ENCODE data around the gene POLR3C. TPM values are rescaled to one million over a fixed set of nuclear protein-coding genes. Genes with fewer than 3 reads are reported as not detected.

Gene POLR3C
- total and polyA plus RNA-seq, 2 of the 13 experiments (the other 11 are each of a cell fraction or from before 2014, with no cell fraction given) = 15.5 to 24.3 TPM

DNA sequence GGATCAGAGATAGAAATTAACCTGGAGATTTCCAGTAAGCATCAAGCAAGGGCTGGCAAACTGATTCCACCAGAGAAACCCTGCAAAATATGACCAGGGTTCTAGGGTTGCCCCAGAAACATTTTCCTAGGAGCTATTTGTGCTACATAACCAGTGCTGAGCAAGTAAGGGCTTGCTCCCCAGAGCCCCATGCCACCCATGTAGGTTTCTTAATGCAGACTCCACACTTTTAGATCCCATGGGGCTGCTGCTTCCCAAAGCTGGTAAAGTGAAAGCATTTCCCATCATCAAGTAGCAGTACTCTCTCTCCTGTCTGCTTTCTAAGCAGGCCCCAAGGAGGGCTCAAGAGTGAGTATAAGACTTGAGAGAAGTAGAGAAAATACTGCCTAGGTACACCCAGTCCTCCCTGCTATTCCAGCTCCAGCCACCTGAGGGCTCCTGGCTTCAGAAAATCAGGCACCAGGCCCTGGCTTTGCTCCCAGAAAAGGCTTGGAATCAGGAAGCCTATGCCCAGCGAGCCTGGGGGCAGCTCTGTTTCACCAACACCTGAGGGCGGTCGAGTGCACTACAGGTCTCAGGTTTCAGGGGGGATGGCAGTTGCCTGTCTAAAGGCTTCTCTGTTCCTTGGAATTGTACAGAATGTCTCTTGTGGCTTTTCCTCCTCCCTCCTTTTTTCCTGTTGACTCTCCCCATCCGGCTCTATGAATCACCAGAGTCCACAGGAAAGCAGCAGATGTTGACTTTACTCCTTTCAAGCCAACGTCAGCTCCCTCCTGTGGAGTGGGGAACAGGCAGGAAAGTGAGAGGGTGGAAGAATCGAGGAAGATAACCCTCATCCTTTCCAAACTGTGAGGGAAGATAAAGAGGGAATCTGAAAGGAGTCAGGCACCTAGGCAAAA lies 67.8 kb downstream of the POLR3C start:
- in situ Hi-C loops (cut with HindIII; ENCODE audit: extremely low pct_ligation_motif_present, low pct_unique_long_range_greater_than_20kb) = no loop called here
- H3K27me3 ChIP-seq (ENCODE audit: control insufficient read depth in 1 of 2, insufficient read depth in 2 of 2, low read length in 2 of 2) = no peaks in the 10 kb centered on the region
- no TSS peak for BruUV-seq (replicated peaks)
- 2% methylated on average over 6 of the region's 6 CpGs for WGBS (ENCODE audit: low lambda C conversion rate)
- ATAC-seq = peak; percentile 94
- CTCF ChIA-PET (ENCODE audit: low intra/inter-chr PET ratio, low total read pairs) = interaction anchor here (0.9 to 3.3 kb wide), 8 partner anchors 9 to 121 kb away, joined by 3 to 93 read pairs (median 7); partner anchors contain the start of genes ITGA10, RBM8A and TXNIP
- H3K4me2 ChIP-seq (ENCODE audit: low read depth, low read length) = peak overlapping the region; percentile 71
- peak overlapping the region; percentile 63 for H3K27ac ChIP-seq (ENCODE audit: extremely low read length, insufficient read depth, low read length)
- H3K9me3 ChIP-seq (ENCODE audit: low read length) = no peaks in the 10 kb centered on the region
- intact Hi-C loops (cut with micrococcal nuclease; ENCODE audit: unreplicated experiment) = loop anchor here (1.0 to 5.0 kb wide), 6 partner anchors 18 to 121 kb away; partner anchors contain the start of genes ITGA10, LIX1L, PIAS3 and RBM8A
- peak overlapping the region; percentile 47 for H3K9ac ChIP-seq (ENCODE audit: insufficient read depth, low read depth, low read length)
- POLR2A ChIA-PET = interaction anchor here (0.6 to 2.9 kb wide), 18 partner anchors 11 to 161 kb away, joined by 3 to 29 read pairs (median 4); partner anchors contain the start of genes ANKRD34A, ITGA10, NUDT17 and PEX11B
- H3K79me2 ChIP-seq (ENCODE audit: insufficient read depth, low read length) = no peaks in the 10 kb centered on the region
- peaks cover 81% of the 10 kb centered on the region for H3K4me1 ChIP-seq (ENCODE audit: insufficient read depth, low read length)
- no peaks in the 10 kb centered on the region for H4K20me1 ChIP-seq (ENCODE audit: insufficient read depth, low read length)
- peak overlapping the region; percentile 57 for H2AFZ ChIP-seq (ENCODE audit: low read length)
- peak overlapping the region in 1 of 3 experiments; percentile 21; a peak in 2 of 6 replicates for H3K4me3 ChIP-seq (replicated peaks in 1 of 3; ENCODE audit: insufficient read depth in 1 of 3, low read depth in 2 of 3, low read length in 3 of 3)
- H3K36me3 ChIP-seq (replicated peaks in 1 of 2; ENCODE audit: control insufficient read depth in 1 of 2, insufficient read depth in 2 of 2, low read length in 2 of 2) = no peaks in the 10 kb centered on the region
- DNase-seq (ENCODE audit: low spot score) = peak; percentile 99
- peak; percentile 93 for FAIRE-seq
- TF ChIP-seq ZNF232 (CRISPR knock-in tag; IDR thresholded peaks at IDR 0.05; ENCODE audit: borderline replicate concordance) = peak; percentile 73; the same call in 1 of the 2 replicates
- TF ChIP-seq, protein P1, sequence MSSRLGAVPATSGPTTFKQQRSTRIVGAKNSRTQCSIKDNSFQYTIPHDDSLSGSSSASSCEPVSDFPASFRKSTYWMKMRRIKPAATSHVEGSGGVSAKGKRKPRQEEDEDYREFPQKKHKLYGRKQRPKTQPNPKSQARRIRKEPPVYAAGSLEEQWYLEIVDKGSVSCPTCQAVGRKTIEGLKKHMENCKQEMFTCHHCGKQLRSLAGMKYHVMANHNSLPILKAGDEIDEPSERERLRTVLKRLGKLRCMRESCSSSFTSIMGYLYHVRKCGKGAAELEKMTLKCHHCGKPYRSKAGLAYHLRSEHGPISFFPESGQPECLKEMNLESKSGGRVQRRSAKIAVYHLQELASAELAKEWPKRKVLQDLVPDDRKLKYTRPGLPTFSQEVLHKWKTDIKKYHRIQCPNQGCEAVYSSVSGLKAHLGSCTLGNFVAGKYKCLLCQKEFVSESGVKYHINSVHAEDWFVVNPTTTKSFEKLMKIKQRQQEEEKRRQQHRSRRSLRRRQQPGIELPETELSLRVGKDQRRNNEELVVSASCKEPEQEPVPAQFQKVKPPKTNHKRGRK (CRISPR knock-in tag; IDR thresholded peaks at IDR 0.05) = no peak
- TF ChIP-seq TMF1 (CRISPR knock-in tag; IDR thresholded peaks at IDR 0.05; ENCODE audit: low read depth) = no peak
- TF ChIP-seq HNF4A (CRISPR knock-in tag; IDR thresholded peaks at IDR 0.05) = peak; percentile 51
- no peak for TF ChIP-seq HOXA7 (CRISPR knock-in tag; IDR thresholded peaks at IDR 0.05)
- peak; percentile 84; the same call in 1 of the 2 replicates for TF ChIP-seq JUNB (CRISPR knock-in tag; IDR thresholded peaks at IDR 0.05; ENCODE audit: borderline replicate concordance)
- TF ChIP-seq ARNTL (CRISPR knock-in tag; IDR thresholded peaks at IDR 0.05) = no peak
- no peak for TF ChIP-seq KAT7 (CRISPR knock-in tag; IDR thresholded peaks at IDR 0.05; ENCODE audit: borderline replicate concordance)
- TF ChIP-seq MEF2D (CRISPR knock-in tag; IDR thresholded peaks at IDR 0.05) = no peak; the same call in 1 of the 2 replicates
- 0 out of 2 replicates have a peak, but pooled peaks have one; percentile 32 for TF ChIP-seq ISX (CRISPR knock-in tag; conservative IDR thresholded peaks at IDR 0.05)
- no peak for TF ChIP-seq ZNF569 (CRISPR knock-in tag; IDR thresholded peaks at IDR 0.05; ENCODE audit: borderline replicate concordance)
- TF ChIP-seq RFX3 (CRISPR knock-in tag; IDR thresholded peaks at IDR 0.05) = no peak
- TF ChIP-seq ZNF3 (CRISPR knock-in tag; IDR thresholded peaks at IDR 0.05) = no peak
- TF ChIP-seq, protein P2, sequence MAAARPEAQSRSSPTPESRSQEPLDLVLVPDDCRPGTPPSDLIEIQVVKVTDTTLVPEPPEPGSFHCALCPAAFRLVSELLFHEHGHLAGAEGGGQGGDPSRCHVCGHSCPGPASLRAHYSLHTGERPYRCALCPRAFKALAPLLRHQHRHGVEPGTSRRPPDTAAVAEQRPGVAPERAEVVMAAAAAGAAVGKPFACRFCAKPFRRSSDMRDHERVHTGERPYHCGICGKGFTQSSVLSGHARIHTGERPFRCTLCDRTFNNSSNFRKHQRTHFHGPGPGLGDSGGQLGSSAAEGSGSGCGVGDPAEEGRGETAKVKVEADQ (CRISPR knock-in tag; IDR thresholded peaks at IDR 0.05; ENCODE audit: borderline replicate concordance) = no peak
- peak; percentile 69; the same call in 1 of the 2 replicates for TF ChIP-seq ZNF792 (CRISPR knock-in tag; IDR thresholded peaks at IDR 0.05)
- TF ChIP-seq FOXK1 (CRISPR knock-in tag; IDR thresholded peaks at IDR 0.05; ENCODE audit: borderline replicate concordance, low read depth) = peak; percentile 88; the same call in 1 of the 2 replicates
- TF ChIP-seq CREM (IDR thresholded peaks at IDR 0.05) = peak; percentile 75
- TF ChIP-seq CREM (CRISPR knock-in tag; IDR thresholded peaks at IDR 0.05) = no peak
- no peak for TF ChIP-seq CREB1 (IDR thresholded peaks at IDR 0.05)
- TF ChIP-seq CREB1 (CRISPR knock-in tag; IDR thresholded peaks at IDR 0.05) = peak; percentile 80
- TF ChIP-seq, protein P3, sequence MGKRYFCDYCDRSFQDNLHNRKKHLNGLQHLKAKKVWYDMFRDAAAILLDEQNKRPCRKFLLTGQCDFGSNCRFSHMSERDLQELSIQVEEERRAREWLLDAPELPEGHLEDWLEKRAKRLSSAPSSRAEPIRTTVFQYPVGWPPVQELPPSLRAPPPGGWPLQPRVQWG (CRISPR knock-in tag; IDR thresholded peaks at IDR 0.05; ENCODE audit: borderline replicate concordance, low read depth) = no peak
- peak; percentile 87; the same call in 1 of the 2 replicates for TF ChIP-seq ZKSCAN8 (CRISPR knock-in tag; IDR thresholded peaks at IDR 0.05; ENCODE audit: borderline replicate concordance)
